WI38 (cell line): ENCODE results near the gene PGRMC1.

Experiments
- H3K4me3 ChIP-seq: 2 replicates; pipeline ENCODE4 v1.5.1; 2011; ENCODE audit warnings: low read depth, mild to moderate bottlenecking, control low read depth, low read length
- CTCF ChIP-seq: IDR thresholded peaks from 2 replicates; pipeline ENCODE4 v1.5.1; 2012; ENCODE audit warnings: low read depth, mild to moderate bottlenecking, control low read depth, low read length

The PGRMC1 gene

GRCh38 chrX:119235051-119235511, 1.0 kb upstream of the PGRMC1 start:
- no peak for TF ChIP-seq CTCF
- no peak overlapping the region for H3K4me3 ChIP-seq

GRCh38 chrX:119236623-119237561, 807 bp downstream of the PGRMC1 start:
- H3K4me3 ChIP-seq = peak overlapping the region; percentile 73
- no peak for TF ChIP-seq CTCF

GRCh38 chrX:119237562-119237942, 1.5 kb downstream of the PGRMC1 start:
- peak overlapping the region; percentile 73 for H3K4me3 ChIP-seq
- TF ChIP-seq CTCF = no peak

GRCh38 chrX:119238557-119238956, 2.5 kb downstream of the PGRMC1 start:
- no peak for TF ChIP-seq CTCF
- H3K4me3 ChIP-seq = peak overlapping the region; percentile 19; the same call in 1 of the 2 replicates

- TF ChIP-seq CTCF = no peak
- H3K4me3 ChIP-seq = no peak overlapping the region
These were observed 4.3 kb downstream of the PGRMC1 start for GRCh38 chrX:119240356-119240755.

GRCh38 chrX:119247702-119248101, 11.6 kb downstream of the PGRMC1 start:
- no peak overlapping the region for H3K4me3 ChIP-seq
- no peak for TF ChIP-seq CTCF

- no peak overlapping the region for H3K4me3 ChIP-seq
These were observed 13.8 kb downstream of the PGRMC1 start for GRCh38 chrX:119249891-119250290.

More at GRCh38 chrX:119249891-119250290, 13.8 kb downstream of the PGRMC1 start:
- TF ChIP-seq CTCF = no peak
